Activated CD8-positive, alpha-beta memory T cell treated with anti-CD3 and anti-CD28 coated beads for 48 hours (primary cell): ENCODE results near the gene AGTR1.

Experiments used
- DNase-seq, 3 experiments: peaks; one replicate each; pipeline ENCODE4 v3.0.0-alpha.2; 2020; ENCODE audit warnings: low read depth in 2 of 3, low spot score in 2 of 3

Gene AGTR1

DNA sequence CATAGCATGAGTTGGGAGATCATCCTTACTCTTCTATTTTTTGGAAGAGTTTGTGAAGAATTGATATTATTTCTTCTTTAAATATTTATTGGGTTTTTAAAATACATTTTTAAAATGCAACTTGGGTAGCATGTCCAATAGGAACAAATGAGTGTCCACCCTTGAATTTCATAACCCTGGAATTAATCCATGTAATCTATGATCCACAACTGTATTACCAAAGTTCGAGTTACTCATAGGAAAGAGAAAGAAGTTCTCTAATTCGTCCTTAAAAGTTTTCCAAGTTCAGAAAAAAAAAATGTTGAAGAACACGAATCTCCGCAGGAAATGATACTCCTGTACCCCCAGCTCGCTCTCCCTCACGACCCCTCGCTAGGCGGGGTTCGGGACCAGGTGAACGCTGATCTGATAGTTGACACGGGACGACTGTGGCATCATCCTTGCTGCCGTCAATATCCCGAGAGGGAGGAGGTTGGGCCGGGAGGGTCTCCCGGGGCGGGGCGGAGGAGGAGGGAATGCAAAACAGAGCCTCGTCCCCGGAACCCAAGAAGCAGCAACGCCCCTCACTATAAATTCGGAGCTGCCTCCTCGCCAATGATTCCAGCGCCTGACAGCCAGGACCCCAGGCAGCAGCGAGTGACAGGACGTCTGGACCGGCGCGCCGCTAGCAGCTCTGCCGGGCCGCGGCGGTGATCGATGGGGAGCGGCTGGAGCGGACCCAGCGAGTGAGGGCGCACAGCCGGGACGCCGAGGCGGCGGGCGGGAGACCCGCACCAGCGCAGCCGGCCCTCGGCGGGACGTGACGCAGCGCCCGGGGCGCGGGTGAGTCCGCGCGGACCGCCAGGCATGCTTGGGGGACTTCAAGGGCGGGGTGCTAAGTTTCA, at the start of gene AGTR1:
Gene AGTR1 (plus strand): TSS at position 598 of the 884 bp plus-strand sequence. CDS start 43,133 bp downstream, outside the sequence.
- DNase-seq = no peak

DNA sequence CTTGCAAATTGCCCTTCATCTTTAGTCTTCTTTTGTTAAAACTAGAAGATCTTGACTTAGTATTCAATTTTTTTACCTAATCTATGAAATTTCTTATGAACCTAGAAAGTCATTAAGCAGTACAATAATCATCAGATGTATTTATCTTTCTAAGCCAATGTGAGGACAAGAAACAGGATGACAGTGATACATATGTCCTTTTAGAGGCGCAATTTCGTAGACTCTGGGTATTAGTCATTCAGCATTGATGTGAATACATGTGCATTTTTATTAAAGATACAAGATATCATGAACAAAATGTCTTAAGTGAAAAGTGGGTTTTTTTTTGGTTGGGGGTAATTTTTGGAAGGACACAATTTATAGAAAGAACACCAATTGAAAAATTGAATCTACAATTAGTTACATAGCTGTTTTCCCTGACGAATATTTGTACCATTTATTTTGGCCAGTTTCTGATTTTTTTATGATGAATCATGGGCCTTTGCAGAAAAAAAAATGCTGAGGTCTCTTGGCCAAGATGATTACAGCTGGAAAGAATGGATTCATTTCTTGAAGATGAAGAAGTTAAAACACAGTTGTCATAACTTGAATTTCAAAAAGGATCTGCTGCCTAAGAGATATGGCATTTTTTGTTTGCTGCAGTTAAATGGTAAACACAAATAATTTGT, 48.9 kb upstream of the AGTR1 start:
- DNase-seq = no peak

DNA sequence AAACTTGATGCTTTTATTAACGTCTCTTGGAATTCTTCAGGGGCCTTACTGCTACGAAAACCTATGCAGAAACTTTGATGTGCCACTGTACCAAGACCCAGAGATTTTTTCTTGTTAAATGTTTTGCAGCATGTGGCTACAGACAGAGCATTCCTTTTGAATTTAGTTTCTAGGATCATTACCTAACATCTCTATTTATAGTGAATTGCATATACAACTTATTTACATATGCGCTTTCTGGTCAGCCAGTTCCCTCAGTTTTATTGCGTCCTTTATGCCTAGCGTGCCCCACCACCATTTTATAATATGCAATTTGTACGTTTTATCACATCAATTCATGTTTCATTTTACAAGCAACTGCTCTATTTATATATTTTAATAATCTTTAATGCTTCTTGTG, 46.2 kb upstream of the AGTR1 start:
- no peak for DNase-seq

DNA sequence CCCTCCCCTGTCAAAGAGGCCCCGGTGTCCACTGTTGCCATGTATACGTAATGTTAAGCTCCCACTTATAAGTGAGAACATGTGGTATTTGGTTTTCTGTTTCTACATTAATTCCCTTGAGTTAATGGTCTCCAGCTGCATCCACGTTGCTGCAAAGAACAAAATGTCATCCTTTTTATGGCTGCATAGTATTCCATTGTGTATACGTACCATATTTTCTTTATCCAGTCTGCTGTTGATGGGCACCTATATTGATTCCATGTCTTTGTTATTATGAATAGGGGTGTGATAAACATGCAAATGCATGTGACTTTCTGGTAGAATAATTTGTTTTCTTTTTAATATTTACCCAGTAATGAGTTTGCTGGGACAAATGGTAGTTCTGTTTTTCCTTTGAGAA, 43.3 kb upstream of the AGTR1 start:
- no peak for DNase-seq

DNA sequence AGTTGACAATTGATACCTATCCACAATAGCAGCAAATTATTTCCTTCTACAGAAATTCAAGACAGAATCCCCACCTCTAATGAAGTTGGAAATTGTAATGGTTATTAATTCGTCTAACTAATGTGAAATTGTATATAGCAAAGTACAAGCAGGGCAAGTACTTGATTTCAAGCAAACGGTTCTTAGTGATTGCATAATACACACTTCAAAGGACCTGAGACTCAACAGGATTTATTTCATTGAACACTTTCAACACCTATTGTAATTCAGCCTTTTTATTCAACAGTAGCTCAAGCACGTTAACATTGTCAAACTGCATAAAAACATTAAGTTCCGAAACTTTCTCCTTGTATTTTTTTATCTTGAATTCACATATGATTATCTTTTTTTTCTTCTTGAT, 40.2 kb upstream of the AGTR1 start:
- DNase-seq = no peak

DNA sequence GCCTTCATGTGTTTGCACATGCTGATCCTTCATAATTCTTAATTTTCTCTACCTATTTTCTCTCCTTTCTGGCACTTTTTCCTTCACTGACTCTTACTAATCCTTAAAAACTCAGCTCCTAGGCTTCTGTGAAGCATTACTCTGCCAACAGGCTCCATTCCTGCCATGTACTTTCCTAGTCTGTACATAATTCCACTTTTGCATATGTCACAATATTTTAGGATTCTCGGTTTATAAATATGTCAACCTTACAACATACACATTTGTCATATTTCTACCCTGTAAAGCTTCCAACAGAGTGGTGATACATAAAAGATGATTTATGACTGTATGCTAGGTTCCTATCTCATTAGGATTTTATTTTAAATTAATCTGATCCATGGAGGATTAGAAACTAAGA, 38.2 kb upstream of the AGTR1 start:
- DNase-seq = no peak

DNA sequence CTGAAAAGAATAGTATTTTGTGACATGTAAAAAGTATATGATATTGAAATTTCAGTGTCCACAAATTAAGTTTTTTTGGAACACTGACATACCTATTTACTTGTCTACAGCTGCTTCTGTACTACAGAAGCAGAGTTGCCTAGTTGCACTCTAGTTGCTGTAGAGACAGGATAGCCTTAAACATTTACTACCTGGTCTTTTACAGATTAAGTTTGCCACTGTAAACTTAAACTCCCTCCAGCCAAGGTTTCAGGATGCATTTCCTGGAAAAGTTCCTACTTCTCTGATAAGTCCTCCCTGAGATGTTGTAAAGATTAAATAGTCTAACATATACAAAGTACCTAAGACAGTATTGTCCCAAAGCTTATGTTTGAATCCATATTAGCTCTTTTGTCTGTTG, 17.4 kb upstream of the AGTR1 start:
- no peak for DNase-seq

DNA sequence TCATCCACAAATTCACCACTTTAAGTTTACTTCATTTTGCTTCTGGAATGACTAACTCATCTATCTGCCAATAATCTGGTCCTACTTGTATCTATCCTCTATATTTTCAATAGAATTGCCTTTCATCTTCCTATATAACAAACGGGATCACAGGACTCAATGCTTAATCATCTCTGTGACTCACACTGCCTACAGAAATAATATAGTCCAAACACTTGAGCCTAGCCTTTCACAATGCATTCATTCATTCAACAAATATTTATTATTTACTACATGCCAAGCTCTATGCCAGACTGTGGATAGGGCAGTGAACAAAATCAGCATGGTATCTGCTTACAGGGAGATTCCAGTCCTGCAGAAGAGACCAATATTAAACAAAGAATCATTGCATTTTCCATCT, 16.6 kb upstream of the AGTR1 start:
- no peak for DNase-seq

DNA sequence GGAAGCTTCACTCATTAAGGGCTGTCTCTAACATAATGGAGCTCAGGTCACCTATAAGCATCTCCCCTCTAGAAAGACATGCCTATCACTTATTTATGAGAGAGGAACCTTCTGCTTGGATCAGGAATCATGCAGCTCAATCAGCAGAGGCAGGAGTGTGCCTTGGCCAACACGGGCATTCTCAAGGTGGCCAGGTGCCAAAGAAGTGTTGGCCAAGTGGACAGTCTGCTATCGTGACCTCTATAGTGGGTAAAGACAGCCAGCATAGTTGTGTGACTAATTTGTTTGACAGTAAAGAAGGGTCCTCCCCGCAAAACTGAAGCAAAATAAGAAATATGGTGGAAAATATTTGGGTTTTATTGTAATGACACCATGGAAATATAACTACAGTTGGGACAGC, 14.7 kb upstream of the AGTR1 start:
- no peak for DNase-seq

DNA sequence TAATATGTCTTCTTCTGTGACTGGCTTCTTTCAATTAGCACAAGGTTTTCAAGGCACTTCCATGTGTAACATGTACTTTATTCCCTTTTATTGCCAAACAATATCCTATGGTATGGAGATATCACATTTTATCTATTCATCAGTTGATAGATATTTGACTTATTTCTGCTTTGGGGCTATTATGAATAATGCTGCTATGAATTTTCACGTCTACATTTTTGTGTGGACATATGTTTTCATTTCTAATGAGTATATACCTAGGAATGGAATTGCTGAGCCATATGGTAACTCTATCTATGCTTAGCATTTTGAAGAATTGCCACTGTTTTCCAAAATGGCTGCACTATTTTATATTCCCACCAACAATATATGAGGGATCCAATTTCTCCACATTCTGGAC, 3.6 kb upstream of the AGTR1 start:
- DNase-seq = no peak

DNA sequence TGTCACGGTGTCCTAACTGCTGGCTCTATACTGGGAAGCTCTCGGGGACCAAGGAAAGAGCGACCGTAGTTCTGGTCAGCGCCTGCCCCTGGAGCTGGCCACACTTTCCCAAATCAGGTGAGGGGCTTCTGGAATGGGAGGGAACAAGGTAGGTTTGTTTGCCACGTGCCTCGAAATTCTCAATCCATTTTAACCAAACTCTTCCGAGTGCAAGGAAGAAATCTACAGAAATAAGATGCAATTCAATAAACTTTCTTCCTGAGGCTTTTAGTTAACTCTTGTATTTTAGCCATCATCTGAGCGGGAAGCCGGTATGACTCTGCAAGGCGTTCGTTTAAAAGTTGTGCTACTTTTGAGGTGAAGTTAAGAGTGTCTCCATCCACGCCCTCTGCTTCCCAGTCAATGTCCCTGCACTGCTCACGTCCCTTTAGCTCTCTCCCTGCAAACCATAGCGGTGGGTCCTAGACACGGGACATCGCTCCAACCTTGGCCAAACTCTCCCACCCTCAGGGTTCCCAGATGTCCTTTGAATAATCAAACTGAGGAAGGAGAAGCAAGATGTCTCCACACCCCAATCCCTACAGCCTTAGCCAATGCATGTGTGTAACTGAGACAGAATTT, 597 bp downstream of the AGTR1 start:
- no peak for DNase-seq

DNA sequence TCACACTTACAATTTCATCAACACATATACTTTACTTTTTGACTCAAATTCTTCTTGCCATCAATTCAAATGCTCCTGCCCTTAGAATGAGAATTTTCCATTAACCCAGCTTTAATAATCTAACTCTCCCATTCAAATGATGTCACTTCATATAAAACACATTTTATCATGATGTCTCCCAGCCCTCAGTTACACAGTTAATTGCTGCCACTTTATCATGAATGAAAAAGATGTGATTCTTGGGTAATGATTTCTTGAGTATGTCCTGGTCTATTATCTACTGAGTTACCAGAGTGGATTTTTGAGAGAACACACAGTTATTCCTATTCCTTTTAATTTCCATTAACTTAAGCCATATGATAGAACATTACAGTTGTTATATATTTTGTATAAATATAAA, 7.6 kb downstream of the AGTR1 start:
- no peak for DNase-seq

DNA sequence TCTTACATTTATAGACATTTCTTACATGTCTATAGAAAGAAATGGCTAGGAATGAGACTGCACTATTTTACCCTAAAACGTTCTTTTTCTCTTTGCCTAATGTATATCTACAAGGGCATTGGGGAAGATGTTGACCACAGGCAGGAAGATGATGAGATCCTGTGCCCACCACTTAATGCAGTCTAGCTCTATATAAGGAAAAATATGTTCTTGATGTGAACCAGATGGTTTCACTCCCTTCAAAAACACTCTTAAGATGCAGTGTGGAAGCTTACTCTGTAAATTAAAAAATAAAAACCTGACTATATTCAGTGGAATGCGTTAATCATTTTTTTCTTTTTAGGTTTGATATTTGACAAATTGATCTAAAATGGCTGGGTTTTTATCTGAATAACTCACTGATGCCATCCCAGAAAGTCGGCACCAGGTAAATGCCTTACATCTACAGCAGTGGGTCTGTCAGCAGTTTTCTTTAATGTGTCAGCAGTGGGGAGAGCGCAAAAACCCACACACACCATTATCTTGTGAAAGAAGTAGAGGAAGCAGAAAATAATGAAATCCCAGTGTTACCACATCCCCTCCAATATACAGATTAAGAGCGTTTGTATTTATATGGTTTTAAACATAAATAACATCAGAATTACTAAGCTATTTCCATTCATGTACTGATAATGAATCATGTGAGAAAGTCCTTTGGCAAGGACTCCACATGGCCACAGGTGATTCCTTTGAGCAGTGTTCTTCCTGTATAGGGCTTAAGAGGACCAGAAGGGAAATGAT, 10.1 kb downstream of the AGTR1 start:
- no peak for DNase-seq

DNA sequence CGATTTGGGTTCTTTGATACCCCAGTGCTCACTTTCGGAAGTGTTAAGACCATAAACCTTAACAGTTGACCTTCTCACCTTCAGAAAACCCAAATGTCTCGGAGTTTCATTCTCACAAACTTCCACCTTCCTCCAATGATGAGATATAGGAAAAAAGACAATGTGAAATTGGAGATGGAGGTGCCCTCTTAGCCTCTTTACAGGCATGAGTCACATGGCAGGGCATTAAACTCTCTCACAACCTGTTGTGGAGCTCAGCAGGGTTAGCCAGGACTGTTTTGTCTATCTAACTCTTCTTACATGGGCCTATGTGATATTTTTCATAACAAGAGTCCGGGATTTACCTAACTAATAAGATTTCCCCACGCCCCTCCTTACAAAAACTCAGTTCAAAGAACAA, 10.7 kb downstream of the AGTR1 start:
- no peak for DNase-seq

DNA sequence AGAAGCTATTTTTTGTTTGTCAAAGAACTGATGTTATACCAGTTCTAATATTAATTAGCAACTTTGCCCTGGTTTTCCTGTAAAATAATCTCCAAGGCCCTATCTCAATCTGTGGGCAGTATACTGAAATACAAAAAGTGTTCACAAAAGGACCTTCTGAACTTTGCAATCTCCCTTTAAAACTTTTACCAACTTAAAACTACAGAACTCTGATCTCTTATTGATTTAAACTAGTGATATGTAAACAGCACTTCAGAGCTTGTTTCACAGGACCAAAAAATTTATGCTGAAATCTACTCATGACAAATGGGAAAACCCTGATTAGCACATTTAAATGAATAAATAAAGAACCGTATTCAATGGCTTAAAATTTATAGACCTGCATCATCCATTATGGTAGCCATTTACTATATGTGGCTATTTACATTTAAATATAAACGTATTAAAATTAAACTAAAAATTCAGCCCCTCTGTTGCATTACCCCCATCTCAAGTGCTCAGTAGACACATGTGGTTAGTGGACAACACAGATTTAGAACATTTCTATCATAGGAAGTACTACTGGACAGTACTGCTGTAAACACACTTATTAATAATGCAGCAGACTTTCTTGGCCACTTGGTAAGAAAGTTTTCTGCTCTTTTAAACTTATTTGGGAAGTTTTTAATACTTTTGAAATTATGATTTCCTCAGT, 12.0 kb downstream of the AGTR1 start:
- no peak for DNase-seq

DNA sequence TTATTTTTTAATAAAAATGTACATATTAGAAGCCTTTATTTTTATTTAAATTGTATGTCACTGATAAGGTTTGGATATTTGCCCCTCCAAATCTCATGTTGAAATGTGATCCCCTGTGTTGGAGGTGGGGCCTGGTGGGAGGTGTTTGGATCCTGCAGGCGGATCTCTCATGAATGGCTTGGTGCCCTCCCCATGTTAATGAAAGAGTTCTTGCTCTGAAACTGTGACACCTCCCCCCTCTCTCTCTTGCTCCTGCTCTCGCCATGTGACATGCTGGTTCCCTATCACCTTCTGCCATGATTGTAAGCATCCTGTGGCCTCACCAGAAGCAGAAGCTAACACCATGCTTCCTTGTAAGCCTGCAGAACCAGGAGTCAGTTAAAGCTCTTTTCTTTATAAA, 13.0 kb downstream of the AGTR1 start:
- DNase-seq = no peak

DNA sequence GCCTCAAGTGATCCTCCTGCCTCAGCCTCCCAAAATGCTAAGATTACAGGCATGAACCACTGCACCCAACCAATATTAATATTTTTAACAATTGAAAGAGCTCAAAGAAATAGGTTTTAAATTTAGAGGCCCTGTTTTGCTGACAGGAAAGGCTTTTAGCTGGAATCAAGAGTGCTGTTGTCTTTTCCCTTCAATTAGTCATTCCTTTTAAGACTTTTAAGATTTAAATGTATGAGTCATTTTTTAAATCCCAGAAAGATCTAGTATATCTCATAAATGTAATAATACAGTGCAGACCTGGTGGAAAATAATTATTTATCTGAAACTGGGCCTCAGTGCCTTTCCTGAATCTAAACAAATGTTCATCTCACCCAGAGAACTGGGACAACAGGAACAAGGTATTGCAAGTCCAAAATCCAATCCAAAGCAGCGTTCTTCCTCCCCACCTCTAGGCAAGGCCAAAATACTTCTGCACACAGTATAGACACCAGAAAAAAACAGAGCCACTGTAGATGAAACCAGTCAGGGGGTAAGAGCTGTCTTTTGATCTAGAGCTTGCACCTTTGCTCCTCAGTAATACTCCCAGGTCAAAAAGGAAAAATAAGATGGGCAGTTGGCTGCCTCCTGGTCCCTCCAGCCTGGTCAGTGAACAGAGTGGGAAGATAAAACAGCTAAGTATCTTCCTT, 14.4 kb downstream of the AGTR1 start:
- no peak for DNase-seq

DNA sequence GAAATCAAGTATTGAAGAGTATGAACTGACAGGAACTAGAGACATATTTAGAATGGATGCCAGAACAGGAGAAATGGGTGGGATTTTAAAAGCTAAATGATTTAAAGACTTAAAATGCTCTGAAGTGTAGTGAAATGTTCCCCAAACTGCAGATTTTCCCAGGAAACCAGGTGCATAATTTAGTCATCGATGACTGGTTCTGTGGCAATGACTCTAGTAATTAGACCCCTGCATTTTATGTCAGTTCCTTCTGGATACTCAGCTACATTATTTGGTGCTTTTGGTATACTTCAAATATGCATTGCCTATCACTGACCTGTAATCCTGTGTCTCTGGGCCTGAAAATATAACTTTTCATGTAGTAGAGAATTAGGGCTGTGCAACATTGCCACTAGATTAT, 16.8 kb downstream of the AGTR1 start:
- no peak for DNase-seq

DNA sequence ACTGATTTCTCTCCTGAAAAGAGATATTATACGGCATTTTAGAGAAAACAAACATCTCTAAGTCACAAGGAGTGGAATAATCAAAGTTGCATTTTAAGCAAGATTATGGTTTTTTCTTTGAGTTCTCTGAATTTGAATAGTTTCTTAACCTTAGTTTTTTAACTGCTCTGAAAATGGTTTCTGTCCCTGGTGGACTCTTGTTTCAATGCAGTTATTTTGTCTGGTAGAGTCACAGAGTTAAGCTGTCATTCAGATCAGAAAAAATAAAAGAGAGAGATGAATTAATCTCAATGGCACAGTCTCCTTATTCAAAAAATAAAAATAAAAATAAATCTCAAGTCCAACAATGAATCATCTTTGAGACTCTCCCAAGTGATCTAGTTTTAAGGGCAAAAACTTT, 19.0 kb downstream of the AGTR1 start:
- DNase-seq = no peak

DNA sequence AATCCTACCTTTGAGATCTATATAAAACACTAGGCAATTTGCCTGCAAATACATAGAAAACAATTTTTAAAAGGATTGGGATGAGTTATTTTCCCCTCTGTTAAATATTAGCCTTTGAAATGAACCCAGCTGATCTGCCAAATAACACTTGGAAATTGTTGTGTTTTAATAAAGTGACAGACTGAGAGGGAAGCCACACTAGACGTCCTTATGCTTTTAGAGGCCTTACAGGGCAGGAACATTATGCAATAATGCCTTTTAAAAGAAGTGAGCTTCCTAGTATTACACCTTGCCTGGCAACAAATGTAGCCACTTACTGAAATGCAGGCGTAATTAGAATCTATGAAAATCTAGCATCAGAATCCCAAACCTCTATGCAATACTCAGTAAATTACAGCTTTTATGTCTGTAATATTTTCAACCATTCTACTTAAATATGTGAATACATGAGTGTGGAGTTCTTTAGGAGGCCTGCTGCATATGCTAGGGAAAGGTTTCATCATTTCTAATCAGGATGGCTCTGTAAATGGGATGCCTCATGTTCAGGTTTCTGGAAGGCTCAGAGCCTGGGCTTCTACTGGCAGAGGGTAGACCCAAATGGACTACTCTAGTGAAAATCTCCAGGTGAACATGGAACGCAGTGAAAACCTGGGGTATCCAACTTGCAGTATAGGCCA, 20.3 kb downstream of the AGTR1 start:
- no peak for DNase-seq
